Measurements from ENCODE around the gene NRG3.
A peak's percentile ranks its signal among the peaks of the same experiment; 100 is the strongest.

NRG3 gene

DNA sequence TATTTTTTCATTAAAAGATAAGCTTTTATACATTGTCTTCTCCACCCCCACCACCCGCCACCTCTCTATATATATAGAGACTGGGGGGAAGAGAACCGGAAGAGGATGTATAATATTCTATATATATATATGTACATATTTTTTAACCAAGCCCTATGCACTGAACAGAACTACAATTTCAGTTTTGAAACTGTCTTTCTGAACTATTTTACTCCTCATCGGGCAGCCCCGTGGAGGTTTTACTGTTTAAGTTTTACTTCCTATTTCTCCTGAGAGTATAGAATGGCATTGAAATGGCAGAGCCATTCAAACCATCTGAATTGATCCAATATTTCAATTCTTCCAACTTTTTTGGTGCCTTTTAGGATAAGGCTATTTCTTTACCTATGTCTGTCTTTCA, 1047.1 kb downstream of the NRG3 start:
- Histone ChIP-seq H3K9me3 (ENCODE audit: control insufficient read depth, low read length) (peaks cover 6% of the 10 kb centered on the region), H3K36me3 (ENCODE audit: control insufficient read depth, insufficient read depth, low read length, severe bottlenecking) (no peaks in the 10 kb centered on the region), H3K9ac (ENCODE audit: low read length) (no peak overlapping the region), H3K27me3 (replicated peaks; ENCODE audit: control insufficient read depth, insufficient read depth, low read length) (no peaks in the 10 kb centered on the region), H3K4me1 (ENCODE audit: control insufficient read depth, insufficient read depth, low read length) (peaks cover 11% of the 10 kb centered on the region), H3K4me3 (ENCODE audit: low read length) (no peak overlapping the region)
- DNase-seq (ENCODE audit: low read depth), result no peak

DNA sequence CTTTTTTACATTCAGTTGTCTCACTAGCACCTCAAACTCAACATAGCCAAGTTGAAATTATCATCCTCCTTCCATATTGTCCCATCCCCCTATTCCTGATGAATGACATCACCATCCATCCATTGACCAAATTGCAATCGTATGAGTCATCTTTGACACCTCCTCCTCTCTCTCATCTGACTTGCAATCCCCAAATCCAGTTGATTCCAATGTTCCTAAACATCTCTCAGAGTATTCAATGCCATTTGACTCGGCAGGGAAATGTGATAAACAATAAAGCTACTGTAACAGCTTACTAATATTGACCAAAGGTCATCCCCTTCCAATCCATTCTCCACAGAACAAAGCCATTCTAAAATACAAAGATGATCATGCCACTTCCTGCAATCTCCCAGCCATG, 1047.8 kb downstream of the NRG3 start:
- Histone ChIP-seq H3K27me3 (replicated peaks; ENCODE audit: control insufficient read depth, insufficient read depth, low read length) (no peaks in the 10 kb centered on the region), H3K4me1 (ENCODE audit: control insufficient read depth, insufficient read depth, low read length) (peaks cover 11% of the 10 kb centered on the region), H3K9ac (ENCODE audit: low read length) (no peak overlapping the region), H3K4me3 (ENCODE audit: low read length) (no peak overlapping the region), H3K9me3 (ENCODE audit: control insufficient read depth, low read length) (peaks cover 6% of the 10 kb centered on the region), H3K36me3 (ENCODE audit: control insufficient read depth, insufficient read depth, low read length, severe bottlenecking) (no peaks in the 10 kb centered on the region)
- DNase-seq (ENCODE audit: low read depth), result no peak

DNA sequence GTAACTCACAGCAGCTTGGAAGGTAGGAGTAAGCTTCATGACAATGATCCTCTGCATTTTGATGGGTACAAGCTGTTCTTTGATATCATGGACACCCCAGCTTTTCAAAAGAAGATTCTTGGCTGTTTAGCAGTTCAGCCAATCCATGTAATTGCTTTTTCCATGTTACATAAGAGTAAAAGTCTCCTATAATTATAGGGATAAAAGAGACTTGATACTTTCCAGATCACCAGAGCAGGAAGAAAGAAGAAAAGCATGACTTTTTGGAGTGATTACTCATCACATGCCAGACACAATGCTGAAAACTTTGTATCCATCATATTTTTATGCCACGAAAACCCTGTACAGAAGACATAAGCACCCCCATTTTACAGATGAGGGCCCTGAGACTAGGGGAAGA, 1049.7 kb downstream of the NRG3 start:
- peaks cover 6% of the 10 kb centered on the region for H3K9me3 ChIP-seq (ENCODE audit: control insufficient read depth, low read length)
- no peak overlapping the region for H3K9ac ChIP-seq (ENCODE audit: low read length)
- no peaks in the 10 kb centered on the region for H3K36me3 ChIP-seq (ENCODE audit: control insufficient read depth, insufficient read depth, low read length, severe bottlenecking)
- peak; percentile 45 for DNase-seq (ENCODE audit: low read depth)
- peaks cover 7% of the 10 kb centered on the region for H3K4me1 ChIP-seq (ENCODE audit: control insufficient read depth, insufficient read depth, low read length)
- no peaks in the 10 kb centered on the region for H3K27me3 ChIP-seq (replicated peaks; ENCODE audit: control insufficient read depth, insufficient read depth, low read length)
- no peak overlapping the region for H3K4me3 ChIP-seq (ENCODE audit: low read length)

DNA sequence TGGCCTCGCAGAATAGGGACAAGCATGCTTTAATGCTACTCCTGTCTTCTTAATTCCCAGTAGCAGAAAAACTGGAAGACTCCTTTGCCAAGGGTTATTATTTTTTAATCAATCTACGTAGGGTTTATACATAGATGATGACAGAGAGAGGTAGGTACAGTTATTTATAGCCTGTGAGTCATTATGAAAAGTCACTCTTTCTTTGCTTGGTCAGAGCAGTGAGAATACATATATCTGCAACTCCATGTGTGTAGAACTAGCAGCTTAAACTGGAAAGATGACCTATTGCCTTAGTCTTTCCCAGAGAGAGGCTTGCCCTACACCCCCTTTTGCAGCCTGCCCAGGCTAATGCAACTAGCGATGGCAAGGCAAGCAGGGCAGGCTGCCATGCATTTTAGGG, 1050.6 kb downstream of the NRG3 start:
- H3K9me3 ChIP-seq (ENCODE audit: control insufficient read depth, low read length), result peaks cover under 1% of the 10 kb centered on the region
- H3K36me3 ChIP-seq (ENCODE audit: control insufficient read depth, insufficient read depth, low read length, severe bottlenecking), result no peaks in the 10 kb centered on the region
- H3K4me1 ChIP-seq (ENCODE audit: control insufficient read depth, insufficient read depth, low read length), result peaks cover 4% of the 10 kb centered on the region
- no peak overlapping the region for H3K9ac ChIP-seq (ENCODE audit: low read length)
- H3K27me3 ChIP-seq (replicated peaks; ENCODE audit: control insufficient read depth, insufficient read depth, low read length), result no peaks in the 10 kb centered on the region
- no peak overlapping the region for H3K4me3 ChIP-seq (ENCODE audit: low read length)
- peak; percentile 25 for DNase-seq (ENCODE audit: low read depth)

DNA sequence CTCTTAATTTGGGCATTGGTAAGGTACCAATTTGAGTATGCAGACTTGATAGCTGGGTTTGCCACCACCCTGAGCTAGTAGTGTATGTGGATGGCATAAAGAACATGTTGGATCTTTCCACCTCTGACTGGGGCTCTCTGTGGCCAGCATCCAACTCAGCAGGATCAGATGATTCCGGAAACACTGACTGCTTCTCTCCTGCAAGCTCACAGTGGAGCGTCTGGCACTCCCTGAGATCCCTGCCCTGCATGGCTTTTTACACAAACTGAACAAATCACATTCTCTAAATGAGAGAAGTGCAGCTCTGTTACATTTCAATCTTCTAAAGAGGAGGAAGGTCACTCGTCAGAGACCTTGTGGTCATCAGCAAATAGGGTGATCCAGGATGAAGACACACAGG, 1057.5 kb downstream of the NRG3 start:
- H3K9ac ChIP-seq (ENCODE audit: low read length), result no peak overlapping the region
- no peak for DNase-seq (ENCODE audit: low read depth)
- H3K9me3 ChIP-seq (ENCODE audit: control insufficient read depth, low read length), result no peaks in the 10 kb centered on the region
- H3K36me3 ChIP-seq (ENCODE audit: control insufficient read depth, insufficient read depth, low read length, severe bottlenecking), result no peaks in the 10 kb centered on the region
- no peaks in the 10 kb centered on the region for H3K4me1 ChIP-seq (ENCODE audit: control insufficient read depth, insufficient read depth, low read length)
- H3K4me3 ChIP-seq (ENCODE audit: low read length), result no peak overlapping the region
- H3K27me3 ChIP-seq (replicated peaks; ENCODE audit: control insufficient read depth, insufficient read depth, low read length), result peaks cover 3% of the 10 kb centered on the region

DNA sequence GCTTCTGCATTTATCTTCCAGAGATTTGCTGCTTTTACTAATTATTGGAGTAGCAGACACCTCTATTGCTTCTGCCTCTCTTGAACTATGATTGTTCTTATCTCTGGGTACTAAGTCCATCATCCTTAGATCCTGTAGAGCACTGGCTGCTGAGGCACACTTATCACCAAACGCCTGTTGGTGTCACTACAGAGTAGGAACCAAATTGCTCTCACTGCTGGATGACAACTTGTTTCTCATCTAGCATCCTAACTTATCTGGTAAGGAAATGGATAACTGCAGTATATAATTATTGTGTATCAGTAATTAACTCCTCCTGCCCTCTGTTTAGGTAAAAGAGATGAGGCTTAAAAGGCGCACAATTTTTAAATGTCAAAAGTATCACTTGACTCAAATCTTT, 1059.4 kb downstream of the NRG3 start:
- peak; percentile 12 for DNase-seq (ENCODE audit: low read depth)
- Histone ChIP-seq H3K27me3 (replicated peaks; ENCODE audit: control insufficient read depth, insufficient read depth, low read length) (peaks cover 3% of the 10 kb centered on the region), H3K9ac (ENCODE audit: low read length) (no peak overlapping the region), H3K4me3 (ENCODE audit: low read length) (no peak overlapping the region), H3K36me3 (ENCODE audit: control insufficient read depth, insufficient read depth, low read length, severe bottlenecking) (no peaks in the 10 kb centered on the region), H3K4me1 (ENCODE audit: control insufficient read depth, insufficient read depth, low read length) (no peaks in the 10 kb centered on the region), H3K9me3 (ENCODE audit: control insufficient read depth, low read length) (no peaks in the 10 kb centered on the region)

DNA sequence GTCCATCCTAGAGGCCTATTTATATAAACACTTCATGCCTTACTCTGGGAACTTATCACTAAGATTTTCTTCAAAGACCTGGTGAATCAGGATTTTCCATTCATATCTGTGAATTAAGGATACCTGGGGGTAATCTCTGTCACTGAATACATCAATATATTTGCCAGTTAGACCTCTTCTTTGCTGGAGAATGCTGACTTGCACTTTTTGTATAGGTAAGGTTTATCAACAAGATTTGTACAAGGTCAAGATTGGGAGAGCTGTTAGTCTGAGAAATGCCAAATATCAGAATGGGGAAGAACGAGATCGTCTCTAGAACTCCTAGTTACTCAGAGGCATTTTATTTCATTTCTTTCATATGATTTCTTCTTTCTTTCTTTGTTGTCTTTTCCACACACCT, 1060.0 kb downstream of the NRG3 start:
- H3K4me3 ChIP-seq (ENCODE audit: low read length), result no peak overlapping the region

DNA sequence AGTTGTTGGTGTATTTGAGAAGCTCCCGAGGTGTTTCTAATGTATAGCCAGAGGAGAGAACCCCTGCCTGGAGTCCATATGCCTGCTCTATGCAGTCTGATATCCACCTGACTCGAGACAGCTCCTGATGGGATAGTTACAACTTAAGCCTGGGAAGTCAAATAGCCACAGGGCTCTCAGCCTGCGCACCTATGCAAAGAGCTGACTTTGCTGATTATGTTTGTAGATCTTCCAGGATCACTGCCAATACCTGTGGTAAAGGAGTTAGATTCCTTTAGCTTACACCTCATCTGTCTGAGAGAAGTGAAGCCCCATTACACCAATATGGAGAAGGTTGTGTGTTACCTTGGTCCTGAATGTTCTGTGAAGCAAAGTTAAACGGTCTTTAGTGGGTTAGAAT, 1063.3 kb downstream of the NRG3 start:
- Histone ChIP-seq H3K9me3 (ENCODE audit: control insufficient read depth, low read length) (no peaks in the 10 kb centered on the region), H3K9ac (ENCODE audit: low read length) (no peak overlapping the region), H3K27me3 (replicated peaks; ENCODE audit: control insufficient read depth, insufficient read depth, low read length) (no peaks in the 10 kb centered on the region), H3K4me3 (ENCODE audit: low read length) (no peak overlapping the region), H3K36me3 (ENCODE audit: control insufficient read depth, insufficient read depth, low read length, severe bottlenecking) (no peaks in the 10 kb centered on the region), H3K4me1 (ENCODE audit: control insufficient read depth, insufficient read depth, low read length) (peaks cover 13% of the 10 kb centered on the region)
- no peak for DNase-seq (ENCODE audit: low read depth)

More for the DNA sequence above, 1060.0 kb downstream of the NRG3 start:
- no peaks in the 10 kb centered on the region for H3K36me3 ChIP-seq (ENCODE audit: control insufficient read depth, insufficient read depth, low read length, severe bottlenecking)
- DNase-seq (ENCODE audit: low read depth), result no peak
- H3K9ac ChIP-seq (ENCODE audit: low read length), result no peak overlapping the region
- no peaks in the 10 kb centered on the region for H3K9me3 ChIP-seq (ENCODE audit: control insufficient read depth, low read length)
- H3K4me1 ChIP-seq (ENCODE audit: control insufficient read depth, insufficient read depth, low read length), result no peaks in the 10 kb centered on the region
- H3K27me3 ChIP-seq (replicated peaks; ENCODE audit: control insufficient read depth, insufficient read depth, low read length), result peaks cover 3% of the 10 kb centered on the region

DNA sequence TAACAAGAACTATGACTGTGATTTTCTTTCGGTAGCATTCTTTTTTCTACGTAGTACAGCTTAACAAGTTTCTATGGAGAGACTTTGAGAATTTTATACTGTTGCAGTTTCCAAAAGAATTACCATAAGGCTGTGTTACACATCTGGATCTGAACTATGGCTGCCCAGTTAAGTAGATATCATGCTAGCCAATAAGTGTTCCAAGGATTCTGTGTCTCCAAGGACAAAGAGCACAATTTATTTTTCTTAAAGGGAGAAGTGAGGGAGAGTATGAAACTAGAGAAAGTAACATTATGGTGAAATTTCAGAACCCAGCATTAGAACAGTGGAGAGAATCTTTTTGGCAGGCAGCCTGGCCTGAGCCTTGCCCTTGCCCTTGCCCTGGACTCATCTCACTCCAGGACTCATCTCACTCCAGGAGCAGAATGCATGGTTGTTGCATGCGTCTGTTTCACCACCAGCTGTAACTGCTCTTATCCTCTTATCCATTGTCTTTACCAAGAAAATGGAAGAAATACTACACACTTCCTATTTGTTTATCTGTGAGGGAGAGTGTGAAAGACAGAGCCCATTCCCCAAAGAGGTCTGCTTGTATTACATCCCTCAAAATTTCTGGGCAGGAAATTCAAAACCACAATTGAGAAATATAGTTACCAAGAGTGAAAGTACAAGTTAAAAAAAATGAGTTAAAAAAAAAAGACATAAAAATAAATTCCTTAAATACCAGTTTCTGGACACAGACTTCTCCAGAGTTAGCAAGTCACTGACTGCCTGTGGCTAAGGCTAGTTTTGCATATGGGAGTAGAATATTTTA, 1067.5 kb downstream of the NRG3 start:
- DNase-seq (ENCODE audit: low read depth), result peak; percentile 86
- Histone ChIP-seq H3K4me3 (ENCODE audit: low read length) (peak overlapping the region; percentile 49), H3K9ac (ENCODE audit: low read length) (peak overlapping the region; percentile 68), H3K4me1 (ENCODE audit: control insufficient read depth, insufficient read depth, low read length) (peaks cover 28% of the 10 kb centered on the region), H3K36me3 (ENCODE audit: control insufficient read depth, insufficient read depth, low read length, severe bottlenecking) (no peaks in the 10 kb centered on the region), H3K27me3 (replicated peaks; ENCODE audit: control insufficient read depth, insufficient read depth, low read length) (no peaks in the 10 kb centered on the region), H3K9me3 (ENCODE audit: control insufficient read depth, low read length) (peaks cover 8% of the 10 kb centered on the region)

DNA sequence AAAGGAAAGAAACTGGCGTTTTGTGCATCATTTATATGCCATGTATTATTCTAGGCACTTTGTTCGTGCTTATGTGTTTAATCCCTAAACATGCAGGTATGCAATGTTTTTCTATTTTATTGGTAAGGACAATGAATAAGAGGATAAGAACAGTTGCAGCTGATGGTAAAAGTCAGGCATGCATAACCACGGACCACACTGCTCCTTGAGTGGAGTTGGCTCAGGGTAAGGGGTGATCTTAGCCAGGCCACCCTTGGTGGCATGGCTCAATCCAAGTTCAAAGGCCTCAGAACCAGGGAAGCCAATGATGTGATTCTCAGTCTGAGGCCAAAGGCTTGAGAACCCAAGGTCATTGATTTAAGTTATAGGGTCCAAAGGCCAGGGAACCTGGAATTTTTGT, 1068.1 kb downstream of the NRG3 start:
- Histone ChIP-seq H3K9ac (ENCODE audit: low read length) (peak overlapping the region; percentile 68), H3K4me3 (ENCODE audit: low read length) (peak overlapping the region; percentile 39), H3K4me1 (ENCODE audit: control insufficient read depth, insufficient read depth, low read length) (peaks cover 28% of the 10 kb centered on the region), H3K36me3 (ENCODE audit: control insufficient read depth, insufficient read depth, low read length, severe bottlenecking) (no peaks in the 10 kb centered on the region), H3K9me3 (ENCODE audit: control insufficient read depth, low read length) (peaks cover 8% of the 10 kb centered on the region), H3K27me3 (replicated peaks; ENCODE audit: control insufficient read depth, insufficient read depth, low read length) (no peaks in the 10 kb centered on the region)
- no peak for DNase-seq (ENCODE audit: low read depth)

DNA sequence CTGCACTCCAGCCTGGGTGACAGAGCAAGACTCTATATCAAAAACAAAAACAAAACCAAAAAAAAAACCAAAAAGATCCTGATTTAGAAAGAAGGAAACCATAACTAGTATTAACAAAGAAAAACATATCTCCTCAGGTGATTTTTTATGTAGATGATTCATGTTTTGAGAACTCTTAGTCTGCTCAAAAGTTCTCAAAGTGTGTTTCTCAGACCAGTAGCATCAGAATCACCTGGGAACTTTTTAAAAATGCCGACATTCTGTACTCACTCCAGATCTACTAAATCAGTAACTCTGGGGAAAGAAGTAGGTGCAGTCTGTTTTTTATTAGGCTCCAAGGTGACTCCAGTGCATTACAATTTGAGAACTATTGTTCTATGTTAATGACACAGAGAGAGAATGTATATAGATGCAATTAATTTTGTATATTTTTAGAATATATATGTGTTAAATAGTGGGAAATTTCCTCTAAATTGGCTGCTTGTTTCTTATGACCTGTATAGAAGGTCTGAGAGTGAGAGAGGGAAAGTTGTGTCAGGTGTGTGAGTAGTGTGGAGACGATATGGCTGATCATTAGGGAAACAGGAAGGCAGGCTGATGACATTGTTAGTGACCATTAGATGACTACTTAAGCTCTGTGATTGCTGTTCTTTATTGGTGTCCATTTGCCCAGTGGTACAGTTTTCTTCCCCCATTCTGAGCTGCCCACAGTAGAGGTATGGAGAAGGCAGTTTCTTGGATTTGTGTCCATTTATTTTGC, 1075.0 kb downstream of the NRG3 start:
- no peaks in the 10 kb centered on the region for H3K27me3 ChIP-seq (replicated peaks; ENCODE audit: control insufficient read depth, insufficient read depth, low read length)
- H3K4me3 ChIP-seq (ENCODE audit: low read length), result no peak overlapping the region
- no peak overlapping the region for H3K9ac ChIP-seq (ENCODE audit: low read length)
- peaks cover 17% of the 10 kb centered on the region for H3K9me3 ChIP-seq (ENCODE audit: control insufficient read depth, low read length)
- DNase-seq (ENCODE audit: low read depth), result no peak
- peaks cover 6% of the 10 kb centered on the region for H3K4me1 ChIP-seq (ENCODE audit: control insufficient read depth, insufficient read depth, low read length)
- H3K36me3 ChIP-seq (ENCODE audit: control insufficient read depth, insufficient read depth, low read length, severe bottlenecking), result no peaks in the 10 kb centered on the region
